SU-DHL-6 (cell line): ENCODE measurements around the gene ZNF92.

Experiments
- CTCF ChIP-seq: fragments of 200-600 bp; sonication (generic); IDR thresholded peaks from one replicate; pipeline ENCODE4 v1.5.1; 2017; ENCODE audit warnings: antibody characterized with exemption, mild to moderate bottlenecking, low read length, moderate library complexity; ENCODE audit not compliant: insufficient read depth, poor library complexity, severe bottlenecking
- EZH2phosphoT487 ChIP-seq: fragments of 200-600 bp; sonication (generic), shearing (Covaris generic); conservative IDR thresholded peaks from 2 replicates; pipeline ENCODE4 v1.6.1; 2018; ENCODE audit warnings: mild to moderate bottlenecking, antibody characterized with exemption, low read length, moderate library complexity, mixed read lengths

DNA sequence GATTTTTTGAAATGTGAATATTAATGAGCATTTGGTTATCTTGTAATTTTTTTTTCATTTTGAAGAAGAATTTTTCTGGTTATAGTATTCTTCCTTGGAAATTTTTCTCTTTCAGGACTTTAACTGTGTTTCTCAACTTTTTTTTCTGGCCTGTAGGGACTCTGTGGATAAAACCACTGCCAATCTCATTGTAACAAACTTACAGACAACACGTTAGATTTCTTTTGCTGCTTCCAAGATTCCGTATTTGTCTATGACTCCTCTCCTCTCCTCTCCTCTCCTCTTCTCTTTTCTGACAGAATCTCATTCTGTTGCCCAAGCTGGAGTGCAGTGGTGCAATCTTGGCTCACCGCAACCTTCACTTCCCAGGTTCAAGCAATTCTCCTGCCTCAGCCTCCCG, 19.4 kb upstream of the ZNF92 start:
- no peak for TF ChIP-seq EZH2phosphoT487
- TF ChIP-seq CTCF: no peak
